ENCODE measurements around the gene NAV2.
"Not testable (repeated sequence)": the region's sequence is repeated elsewhere in the genome, so short reads cannot be mapped to it uniquely, and the experiment has no call there.

NAV2 gene

DNA sequence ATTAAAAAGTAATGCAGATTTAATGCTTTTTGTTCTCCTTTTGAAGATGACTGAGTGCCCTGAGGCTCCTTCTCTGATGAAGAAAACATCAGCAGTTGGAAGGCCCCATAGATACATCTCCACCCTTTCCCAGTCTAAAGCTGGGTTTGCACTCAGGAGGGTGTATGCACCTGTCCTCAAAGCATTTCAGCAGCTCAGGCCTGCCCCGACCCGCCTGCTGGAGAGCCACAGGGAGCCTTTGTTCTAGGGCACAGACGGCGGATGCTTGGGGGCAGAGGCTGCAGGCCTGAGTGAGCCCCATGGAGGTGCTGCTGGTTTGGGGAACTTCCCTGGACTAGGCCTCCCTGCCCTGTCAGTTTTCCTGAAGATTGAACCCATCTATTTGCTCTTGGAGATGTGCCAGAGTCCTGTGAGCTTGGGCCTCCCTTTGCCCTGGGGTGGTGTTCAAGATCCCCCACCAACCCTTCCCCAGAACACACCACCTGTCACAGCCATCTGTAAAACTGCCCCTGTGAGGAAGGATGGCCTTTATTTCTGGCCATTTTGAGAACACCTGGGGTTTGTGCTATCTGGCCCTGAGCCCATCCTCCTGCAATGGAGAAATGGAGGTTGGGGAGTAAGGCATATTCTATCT, 160.0 kb downstream of the NAV2 start:
- no peak for DNase-seq

DNA sequence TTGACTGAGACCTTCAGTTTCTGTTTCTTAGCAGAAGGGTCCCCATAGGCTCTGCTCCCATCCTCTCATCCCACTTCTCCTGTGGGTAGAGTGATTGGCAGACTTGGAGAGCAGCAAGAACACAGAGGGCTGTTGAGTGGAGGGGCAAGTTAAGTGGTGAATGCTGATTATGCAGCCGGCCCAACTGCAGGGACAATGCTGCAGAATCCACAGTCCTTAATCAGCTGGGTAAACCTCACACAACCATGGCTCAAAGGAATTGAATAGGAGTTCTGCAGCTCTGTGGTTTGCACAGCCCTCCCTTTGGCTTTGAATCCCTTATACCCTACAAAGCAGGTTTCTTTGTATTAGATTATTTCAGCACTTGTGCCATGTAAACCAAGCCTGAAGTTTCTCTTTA, 161.1 kb downstream of the NAV2 start:
- no peak for DNase-seq

DNA sequence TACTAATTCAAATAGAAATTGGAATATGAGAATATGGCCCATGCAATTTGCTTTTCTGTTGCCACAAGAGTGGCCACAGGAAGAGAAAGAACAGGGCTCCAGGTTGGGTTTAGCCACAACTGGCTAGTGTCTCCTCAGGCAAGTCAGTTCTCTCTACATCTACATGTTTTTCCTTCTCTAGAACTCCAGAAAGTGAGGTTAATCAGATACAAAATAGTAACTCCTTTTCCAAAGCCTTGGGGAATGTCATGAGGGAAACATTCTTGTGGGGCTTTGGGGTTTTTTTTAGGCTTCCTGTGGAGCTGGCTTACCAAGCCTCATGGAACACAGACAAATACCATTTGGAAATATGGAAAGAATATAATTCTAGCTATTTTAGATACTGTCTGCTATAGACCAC, 161.6 kb downstream of the NAV2 start:
- no peak for DNase-seq

DNA sequence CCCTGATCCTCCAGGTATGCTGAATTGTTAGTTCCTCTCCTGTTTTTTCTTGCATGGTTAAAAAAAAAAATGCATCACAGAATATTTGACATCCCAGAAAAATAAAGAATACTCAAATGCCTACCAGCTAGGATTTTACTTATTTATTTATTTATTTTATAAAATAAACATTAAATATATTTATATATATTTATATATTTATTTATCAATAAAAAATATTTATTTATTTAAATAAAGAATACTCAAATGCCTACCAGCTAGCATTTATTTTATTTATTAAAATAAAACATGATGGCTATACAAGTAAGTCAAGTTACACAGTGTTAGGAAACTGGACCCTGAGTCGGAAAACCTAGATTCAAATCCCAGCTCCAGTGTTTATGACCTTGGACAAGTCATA, 164.1 kb downstream of the NAV2 start:
- no peak for DNase-seq

DNA sequence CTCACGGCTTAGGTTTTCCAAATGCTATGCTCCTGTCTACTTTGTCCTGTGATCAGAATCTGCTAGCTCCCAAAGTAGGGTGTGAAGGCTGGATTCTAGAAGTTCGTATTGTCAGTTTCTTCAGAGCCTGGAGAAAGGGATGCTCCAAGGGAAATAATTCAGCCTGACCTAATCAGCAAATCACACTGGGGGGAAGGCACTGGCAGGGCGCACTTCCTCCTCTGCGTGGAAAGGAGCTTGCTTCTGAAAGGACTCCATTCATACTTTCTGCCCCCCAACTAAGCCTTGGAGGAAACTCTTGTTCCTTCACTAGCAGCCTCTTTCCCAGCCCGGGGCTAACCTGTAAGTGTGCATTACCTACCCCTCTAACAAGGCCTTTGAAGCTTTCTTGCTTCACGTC, 165.9 kb downstream of the NAV2 start:
- DNase-seq = no peak

DNA sequence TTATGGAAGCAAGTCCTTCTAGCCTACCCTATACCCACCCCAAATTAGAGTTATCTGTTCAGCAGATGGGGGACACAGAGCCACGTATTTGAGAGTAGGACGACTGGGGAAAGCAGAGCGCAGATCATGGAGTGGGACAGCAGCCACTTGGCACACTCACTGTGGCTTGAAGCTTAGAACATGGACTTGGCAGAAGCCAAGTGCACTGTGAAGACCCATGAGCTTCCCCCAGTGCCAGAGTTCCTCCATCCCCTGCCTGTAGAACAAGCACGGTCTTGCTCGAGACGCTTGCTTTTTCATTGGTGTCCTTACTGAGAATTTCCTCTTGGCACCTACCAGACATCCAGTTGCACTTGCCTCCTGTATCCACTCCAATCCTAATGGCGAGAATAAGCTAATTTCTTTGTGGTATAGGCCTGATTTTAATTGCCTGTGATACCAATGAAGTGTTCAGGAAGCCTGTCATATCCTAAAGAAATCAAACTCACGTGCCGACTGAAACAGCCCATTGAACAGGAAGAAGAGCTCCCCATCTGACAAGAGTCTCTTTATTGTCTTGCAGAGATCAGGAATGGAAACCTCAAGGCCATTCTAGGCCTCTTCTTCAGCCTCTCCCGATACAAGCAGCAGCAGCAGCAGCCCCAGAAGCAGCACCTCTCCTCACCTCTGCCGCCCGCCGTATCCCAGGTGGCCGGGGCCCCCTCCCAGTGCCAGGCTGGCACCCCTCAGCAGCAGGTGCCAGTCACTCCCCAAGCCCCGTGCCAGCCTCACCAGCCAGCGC, 166.9 kb downstream of the NAV2 start:
- DNase-seq = no peak

DNA sequence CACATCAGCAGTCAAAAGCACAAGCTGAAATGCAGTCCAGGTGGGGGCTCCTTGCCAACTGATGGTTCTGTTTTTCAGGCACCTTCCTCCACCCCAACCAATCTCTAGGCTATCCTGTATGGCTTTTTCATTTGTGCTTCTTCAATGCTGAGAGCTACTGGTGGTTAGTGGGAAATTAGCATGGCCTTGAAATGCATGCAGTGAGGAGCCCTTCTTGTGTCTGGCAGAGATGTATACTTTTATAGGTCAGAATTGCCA, 167.4 kb downstream of the NAV2 start:
- DNase-seq = no peak

DNA sequence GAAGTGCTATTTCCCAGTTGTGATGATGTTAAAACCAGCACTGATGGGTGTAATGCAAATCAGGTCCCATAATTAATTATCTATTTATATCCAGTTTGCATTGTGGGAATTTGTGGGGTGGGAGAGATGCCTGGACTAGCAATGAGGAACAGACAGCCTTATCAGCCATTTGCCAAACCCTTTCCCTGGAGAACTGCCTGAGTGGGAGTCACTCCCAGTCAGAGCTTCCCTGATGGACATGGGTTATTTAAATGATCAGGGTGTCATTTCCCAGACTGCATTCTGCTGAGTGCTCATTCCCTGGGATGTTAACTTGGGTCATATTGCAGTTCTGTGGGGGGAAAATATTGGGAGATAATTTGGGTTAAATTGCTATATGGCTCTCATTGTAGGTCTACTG, 168.5 kb downstream of the NAV2 start:
- DNase-seq = no peak

DNA sequence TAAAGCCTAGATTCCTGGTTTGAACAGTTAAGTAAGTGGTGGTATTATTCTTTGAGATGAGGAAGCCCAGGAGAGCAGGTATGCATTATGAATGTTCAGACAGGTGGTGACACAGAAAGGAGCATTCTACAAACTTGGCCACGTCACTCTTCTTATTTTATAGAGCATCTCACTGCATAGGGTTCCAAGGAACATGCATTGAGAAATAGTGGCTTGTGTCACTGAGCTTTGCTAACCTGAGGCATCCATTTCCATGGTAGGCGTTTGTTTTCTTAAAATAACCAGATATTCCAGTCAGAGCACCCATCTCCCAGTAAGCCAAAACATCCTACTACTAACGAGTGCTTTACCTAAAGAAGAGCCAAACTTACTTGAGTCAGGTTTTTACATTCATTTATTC, 169.7 kb downstream of the NAV2 start:
- DNase-seq = no peak

DNA sequence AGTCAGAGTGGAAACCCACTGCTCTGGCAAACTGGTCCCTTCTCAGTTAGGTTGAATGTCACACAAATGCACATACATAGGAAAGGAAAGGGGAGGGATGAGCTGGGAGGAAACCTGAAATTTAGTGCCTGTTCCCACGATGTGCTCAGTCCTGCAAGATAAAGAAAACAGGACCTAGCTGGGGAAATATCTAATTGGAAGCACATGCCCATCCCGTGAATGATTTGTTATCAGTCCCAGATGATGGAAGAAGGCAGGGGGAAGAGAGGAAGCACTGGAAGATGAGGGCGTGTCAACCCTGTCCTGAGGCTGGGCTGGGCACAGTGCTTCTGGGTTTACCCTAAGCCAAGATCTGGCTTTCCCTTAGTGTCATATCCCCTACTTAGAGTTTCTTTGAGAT, 173.9 kb downstream of the NAV2 start:
- no peak for DNase-seq

DNA sequence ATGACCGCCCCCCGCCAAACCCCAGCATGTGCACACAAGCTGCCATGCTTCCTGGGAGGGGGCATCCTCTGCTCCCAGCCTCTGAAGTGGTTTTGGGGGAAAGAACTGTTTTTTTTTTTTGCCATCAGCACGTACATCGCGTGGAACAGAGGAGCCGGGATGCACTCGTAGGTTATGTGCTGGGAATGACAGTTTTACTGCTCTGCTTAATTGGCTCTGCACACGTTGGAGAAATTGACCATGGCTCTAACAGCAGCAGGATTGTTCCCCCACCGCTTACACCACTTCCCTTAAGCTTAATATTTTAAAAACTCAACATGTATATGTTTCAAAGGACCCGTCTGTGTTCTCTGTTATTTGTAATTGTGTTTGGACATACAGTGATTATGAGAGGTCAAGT, 175.2 kb downstream of the NAV2 start:
- DNase-seq = no peak

DNA sequence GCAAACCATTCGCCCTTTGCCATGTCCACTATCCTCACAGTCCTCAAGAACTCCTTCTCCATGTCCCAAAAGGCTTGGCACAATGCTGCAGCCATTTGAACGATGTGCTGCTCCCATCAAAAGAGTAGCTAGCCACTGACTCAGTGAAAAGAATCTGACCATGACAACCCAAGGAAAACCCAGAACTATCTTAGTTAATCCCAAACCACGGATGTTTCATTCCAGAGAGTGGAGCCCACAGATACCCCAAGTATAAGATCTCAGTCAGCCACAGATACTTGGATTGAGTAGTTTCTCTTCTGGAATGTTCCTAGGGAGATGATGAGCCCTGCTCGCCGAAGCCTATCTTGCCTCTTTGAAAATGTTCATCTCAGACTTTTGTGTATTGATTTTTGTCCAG, 176.9 kb downstream of the NAV2 start:
- no peak for DNase-seq

DNA sequence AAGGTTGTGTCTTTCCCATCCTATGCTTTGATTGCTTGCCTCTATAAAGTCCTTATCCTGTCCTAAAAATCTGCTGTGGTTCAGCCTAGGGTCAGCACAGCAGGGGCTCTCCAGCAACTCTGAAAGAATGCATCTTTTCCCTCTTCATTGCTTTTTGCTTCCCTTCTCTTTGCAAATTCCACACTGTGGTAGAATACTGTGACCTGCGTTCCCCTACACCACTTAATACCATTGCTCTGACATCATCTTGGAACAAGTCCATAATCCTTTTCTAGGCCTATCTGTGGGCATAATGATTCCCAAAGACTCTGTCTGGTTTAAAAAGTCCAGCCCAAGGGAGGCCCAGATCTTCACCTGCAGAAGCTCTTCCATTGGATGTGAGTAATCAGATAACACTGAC, 177.7 kb downstream of the NAV2 start:
- DNase-seq = no peak

DNA sequence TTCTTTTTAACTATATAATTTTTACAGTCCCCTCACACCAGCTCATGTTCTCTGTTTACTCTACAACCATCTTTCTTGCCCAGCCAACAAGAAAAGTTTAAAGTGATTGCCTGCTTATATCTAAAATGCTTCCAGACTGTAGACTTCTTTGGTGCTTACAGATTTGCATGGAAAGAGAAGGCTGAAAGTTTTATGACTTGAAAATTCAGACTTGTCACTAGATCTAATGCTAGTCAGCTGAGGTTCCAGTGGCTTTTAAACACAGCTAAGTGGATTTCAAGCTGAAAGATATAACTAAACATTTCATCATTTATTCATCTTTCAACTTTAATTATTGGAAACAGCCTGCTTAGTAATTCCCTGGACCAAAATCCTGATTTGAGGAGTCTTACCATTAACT, 178.4 kb downstream of the NAV2 start:
- no peak for DNase-seq

DNA sequence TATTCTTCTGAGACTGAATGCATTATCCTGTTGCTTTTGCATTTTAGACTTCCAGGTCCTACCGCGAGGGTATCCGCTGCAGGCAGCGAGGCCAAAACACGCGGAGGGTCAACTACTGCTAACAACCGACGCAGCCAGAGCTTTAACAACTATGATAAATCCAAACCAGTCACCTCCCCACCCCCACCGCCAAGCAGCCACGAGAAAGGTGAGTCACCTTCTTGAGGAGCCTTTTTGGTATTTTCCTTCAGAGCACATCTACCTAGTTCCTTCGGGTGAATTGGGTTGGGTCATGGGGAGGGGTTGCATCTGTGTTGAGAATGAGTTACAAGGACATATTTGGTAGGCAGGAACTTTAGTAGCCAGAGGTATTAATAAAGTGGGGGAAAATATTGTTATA, 179.8 kb downstream of the NAV2 start:
- no peak for DNase-seq

DNA sequence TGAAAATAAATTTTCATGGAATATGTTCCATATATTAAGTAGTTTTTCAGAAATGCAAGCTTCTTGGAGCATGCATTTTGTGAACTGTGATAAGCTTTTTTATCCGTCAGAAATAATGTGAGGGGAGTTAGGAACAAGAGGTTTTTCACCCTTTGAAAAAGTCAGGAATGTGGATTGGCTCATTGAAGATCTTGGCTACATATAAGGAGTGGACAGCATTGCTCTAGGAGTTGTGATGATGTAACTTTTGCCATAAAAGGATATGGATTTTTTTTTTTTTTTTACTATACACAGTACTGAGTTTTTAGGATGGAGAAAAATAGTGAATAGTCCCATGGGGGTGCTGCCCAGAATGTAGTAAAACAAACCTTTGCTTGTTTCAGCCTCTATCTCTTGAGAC, 180.2 kb downstream of the NAV2 start:
- DNase-seq = no peak

DNA sequence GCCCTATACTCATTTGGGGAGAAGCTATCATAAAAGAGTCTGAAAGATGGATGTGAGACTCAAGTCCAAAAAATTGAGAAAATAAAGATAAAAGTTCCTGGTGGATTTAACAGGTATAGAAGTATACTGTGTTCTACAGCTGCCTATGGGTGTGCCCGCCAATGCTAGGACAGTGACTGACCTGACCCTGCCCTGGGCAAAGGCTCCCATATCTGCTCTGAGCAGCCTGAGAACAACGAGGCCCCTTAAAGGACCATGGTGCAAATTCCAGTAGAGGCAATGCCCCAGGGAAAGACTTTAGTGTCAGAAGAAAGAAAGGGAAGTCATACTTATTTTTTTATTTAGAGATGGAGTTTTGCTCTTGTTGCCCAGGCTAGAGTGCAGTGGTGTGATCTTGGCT, 181.8 kb downstream of the NAV2 start:
- DNase-seq = no peak

DNA sequence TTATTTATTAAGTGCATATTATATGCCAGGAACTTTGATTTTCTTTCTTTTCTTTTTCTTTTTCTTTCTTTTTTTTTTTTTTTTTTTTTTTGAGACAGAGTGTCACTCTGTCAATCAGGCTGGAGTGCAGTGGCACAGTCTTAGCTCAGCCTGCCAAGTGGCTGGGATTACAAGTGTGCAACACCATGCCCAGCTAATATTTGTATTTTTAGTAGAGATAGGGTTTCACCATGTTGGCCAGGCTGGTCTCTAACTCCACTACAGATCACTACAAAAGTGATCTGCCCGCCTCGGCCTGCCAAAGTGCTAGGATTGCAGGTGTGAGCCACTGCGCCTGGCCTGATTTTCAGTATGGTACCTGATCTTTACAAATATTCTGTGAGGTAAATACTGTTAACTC, 182.4 kb downstream of the NAV2 start:
- DNase-seq = not testable (repeated sequence)

DNA sequence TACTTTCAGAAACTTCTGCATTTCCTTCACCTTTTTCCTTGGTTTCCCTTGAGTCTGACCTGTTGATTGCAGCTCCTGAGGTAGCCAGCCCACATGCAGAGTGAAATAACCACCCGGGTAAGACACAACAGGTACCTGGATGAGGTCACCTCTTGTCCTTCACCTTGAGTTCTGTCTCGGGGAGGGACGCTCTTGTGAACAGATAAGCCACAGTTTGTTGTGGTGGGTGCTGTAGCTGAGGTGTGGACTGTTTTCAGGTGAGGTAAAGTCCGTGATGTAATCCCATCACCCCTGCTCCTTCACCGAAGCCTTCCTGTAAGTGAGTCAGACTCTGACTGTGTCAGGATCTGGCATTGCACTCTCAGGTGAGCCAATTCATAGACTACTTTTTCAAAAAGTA, 183.1 kb downstream of the NAV2 start:
- DNase-seq = no peak

DNA sequence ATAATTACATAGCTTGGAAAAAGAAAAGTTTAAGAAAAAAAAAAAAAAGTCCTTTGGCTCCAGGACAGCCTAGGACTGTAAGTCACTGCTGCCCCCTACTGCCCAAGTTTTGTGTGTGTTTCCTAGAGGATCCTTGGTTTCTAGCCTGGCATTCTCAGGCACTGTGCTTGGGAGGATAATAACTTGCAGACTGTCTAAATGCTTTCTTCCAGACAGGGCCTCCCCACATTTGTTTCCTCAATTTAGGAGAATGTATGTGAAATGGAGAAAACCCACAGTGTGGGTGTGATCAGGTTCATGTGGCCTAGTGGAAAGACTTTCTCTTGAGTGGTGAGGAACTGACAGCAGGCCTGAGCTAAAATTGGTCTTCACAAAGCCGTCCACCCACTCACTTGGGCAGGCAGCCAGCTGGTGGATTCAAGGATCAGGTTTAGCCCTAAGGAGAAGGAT, 191.0 kb downstream of the NAV2 start:
- DNase-seq = peak; percentile 32

DNA sequence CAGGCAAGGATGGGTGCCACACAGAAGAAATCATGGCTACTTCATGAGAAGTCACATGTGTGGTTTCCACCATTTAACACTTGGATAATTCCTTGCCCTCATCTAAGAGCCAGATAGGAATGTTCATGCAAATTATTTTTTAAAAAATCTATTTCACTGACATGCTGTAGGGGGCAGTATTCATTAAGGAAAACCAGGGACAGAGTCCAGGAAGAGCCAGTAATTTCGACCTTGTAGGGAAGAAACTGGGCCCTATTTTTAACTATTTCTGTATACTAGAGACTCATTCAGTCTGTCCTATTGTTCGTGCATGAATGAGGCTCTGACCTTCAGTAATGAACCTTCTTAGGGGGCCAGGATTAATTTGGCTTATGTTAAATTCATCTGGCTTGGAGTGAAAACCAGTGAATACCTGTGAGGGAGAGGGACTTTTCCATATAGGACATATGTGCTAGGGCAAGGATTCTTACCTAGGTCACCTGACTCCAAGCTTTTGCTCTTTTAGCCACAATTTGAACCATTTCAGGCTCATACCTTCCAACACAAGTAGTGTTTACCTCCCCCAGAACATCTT, 192.7 kb downstream of the NAV2 start:
- DNase-seq = no peak

DNA sequence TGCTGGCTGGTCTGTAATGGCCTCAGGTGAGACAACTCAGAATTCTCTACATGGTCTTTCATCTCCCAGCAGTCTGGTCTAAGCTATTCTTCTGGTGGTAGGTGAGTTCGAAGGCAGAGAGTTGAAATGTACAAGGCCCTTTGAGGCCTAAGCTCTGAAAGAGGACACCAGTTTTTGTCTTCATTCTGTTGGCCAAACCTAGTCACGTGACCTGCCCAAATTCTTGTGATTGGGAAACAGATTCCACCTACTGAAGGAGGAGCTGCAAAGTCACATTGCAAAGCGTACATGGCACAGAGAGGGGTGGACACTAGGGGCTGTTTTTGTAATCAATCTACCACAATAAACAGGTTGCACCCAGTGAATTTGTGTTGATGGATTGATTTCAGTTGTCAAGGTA, 193.5 kb downstream of the NAV2 start:
- no peak for DNase-seq

DNA sequence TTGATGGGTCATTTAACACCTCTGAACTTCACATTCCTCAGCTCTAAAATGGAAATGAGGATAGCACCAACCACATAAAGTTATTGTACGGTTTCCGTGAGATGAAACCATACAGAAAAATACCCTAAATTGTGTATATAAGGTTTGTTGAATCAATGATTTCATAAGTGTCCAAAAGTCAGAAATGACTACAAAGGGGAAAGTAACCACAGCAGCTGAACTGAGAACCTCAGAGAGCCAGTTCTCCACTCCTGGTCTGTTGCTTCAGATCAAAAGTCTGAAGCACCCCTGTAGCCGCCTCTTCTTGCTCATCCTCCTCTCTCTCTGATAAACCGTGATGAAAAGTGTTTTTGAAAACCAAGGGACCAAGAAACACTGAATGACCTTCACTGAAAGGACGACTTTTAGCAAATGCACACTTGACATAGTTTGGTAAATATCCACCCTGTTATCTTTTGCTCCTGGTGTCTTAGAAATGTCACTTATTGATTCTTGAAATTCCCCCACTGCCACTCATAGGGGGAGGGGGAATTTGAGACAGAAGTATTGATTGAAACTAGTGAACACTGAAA, 194.5 kb downstream of the NAV2 start:
- DNase-seq = no peak

DNA sequence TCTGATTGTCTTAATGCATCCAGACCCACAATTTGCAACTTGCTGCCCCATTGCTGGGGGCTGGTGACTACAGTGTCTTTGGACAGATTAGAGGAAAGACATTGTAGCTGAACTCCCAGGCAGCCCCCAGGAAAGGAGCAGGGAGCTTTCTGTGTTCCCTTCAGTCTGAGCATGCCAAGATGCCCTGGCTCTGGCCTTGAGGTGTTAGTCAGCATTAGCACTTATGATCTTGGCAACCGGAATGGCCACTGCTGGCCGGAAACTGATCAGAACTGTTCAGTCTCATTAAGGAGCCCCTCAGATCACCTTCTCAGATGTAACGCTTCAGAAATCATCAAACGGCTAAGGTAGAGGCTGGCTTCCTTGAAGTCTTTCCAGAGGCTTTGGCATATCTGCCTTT, 195.2 kb downstream of the NAV2 start:
- no peak for DNase-seq

DNA sequence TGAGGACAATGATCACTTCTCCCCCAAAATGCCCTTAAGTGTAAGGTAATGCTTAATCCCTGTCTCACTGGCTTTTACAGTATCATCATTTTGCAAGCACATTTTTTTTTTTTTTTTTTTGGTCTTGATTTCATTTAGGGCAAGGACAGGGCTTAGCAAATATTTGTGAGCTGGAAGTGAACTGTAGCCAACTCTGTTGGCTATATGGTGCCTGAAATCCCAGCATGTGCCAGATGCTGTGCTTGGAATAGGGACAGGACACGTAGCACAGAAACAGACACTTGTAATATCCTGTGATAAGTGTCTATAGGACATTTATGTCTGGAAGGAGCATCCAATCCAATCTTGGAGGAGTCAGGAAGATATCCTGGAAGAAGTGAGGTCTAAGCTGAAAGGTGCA, 198.3 kb downstream of the NAV2 start:
- no peak for DNase-seq

Measured in stimulated activated CD4-positive, alpha-beta T cell treated with anti-CD3 and anti-CD28 coated beads, Interleukin-12 subunit alpha, Interleukin-12 subunit beta, amount 100 ng/mL, for 4 hours (primary cell).